GM12878 (cell line): Measurements from ENCODE around the gene MAP3K7CL. TPM values are rescaled to one million over a fixed set of nuclear protein-coding genes. Genes with fewer than 3 reads are reported as not detected.

Source experiments
- ATAC-seq: fragments of 200-7000 bp; cut with Tn5 transposase; 3 replicates; pipeline ENCODE4 v1.9.1; 2020; ENCODE audit warnings: mild to moderate bottlenecking, moderate library complexity
- BruUV-seq: library from RNA; stranded (reverse); fragments of 400-500 nt; replicated peaks from 2 replicates; lab custom pipeline; 2021; lab: Mats Ljungman, UMichigan
- CTCF ChIA-PET: fragments of 300-600 bp; sonication (Branson Sonifier 250); formaldehyde crosslinking; extraction: SDS; loops from one replicate; lab custom pipeline; 2021; ENCODE audit warnings: inconsistent platforms; lab: Yijun Ruan, JAX
- POLR2A ChIA-PET: fragments of 350-600 bp; formaldehyde crosslinking; extraction: SDS; loops from one replicate; lab custom pipeline; 2021; ENCODE audit warnings: inconsistent platforms; lab: Charles Lee
- RAD21 ChIA-PET: fragments of 300-600 bp; sonication (Branson Sonifier 250); formaldehyde crosslinking; loops from one replicate; lab custom pipeline; 2023; ENCODE audit warnings: antibody characterized with exemption; ENCODE audit not compliant: unreplicated experiment; lab: Charles Lee
- SMC1A ChIA-PET: fragments of 300-600 bp; sonication (Branson Sonifier 250); formaldehyde crosslinking; loops from one replicate; lab custom pipeline; 2023; ENCODE audit not compliant: unreplicated experiment, uncharacterized antibody; lab: Charles Lee
- DNase-seq: peaks from one replicate; pipeline ENCODE4 v3.0.0-alpha.2; 2011; ENCODE audit warnings: low read depth, low spot score
- FAIRE-seq: peaks from 3 replicates; lab custom pipeline; 2011; peaks lifted over from hg19 to GRCh38; lab: Jason Lieb, UNC
- H2AFZ ChIP-seq: 2 replicates; pipeline ENCODE4 v1.6.0; 2011; ENCODE audit warnings: low read depth, low read length, control low read depth; ENCODE audit not compliant: control insufficient read depth
- H3K27ac ChIP-seq: 2 replicates; pipeline ENCODE4 v1.5.1; 2011; ENCODE audit warnings: control low read depth; ENCODE audit not compliant: control insufficient read depth, insufficient read depth
- H3K27me3 ChIP-seq, 2 experiments: replicated peaks in 1 of 2; 2 replicates each; pipeline versions ENCODE4 v1.6.0 to v1.6.1; 2011; ENCODE audit warnings: low read length in 1 of 2; ENCODE audit not compliant: control insufficient read depth in 2 of 2, insufficient read depth in 2 of 2
- H3K36me3 ChIP-seq, 2 experiments: 2 replicates each; pipeline ENCODE4 v1.5.1; 2011; ENCODE audit warnings: low read length in 1 of 2; ENCODE audit not compliant: control insufficient read depth in 2 of 2, insufficient read depth in 2 of 2
- H3K4me1 ChIP-seq: 2 replicates; pipeline ENCODE4 v1.6.1; 2011; ENCODE audit warnings: mild to moderate bottlenecking, low read length, moderate library complexity, mixed read lengths; ENCODE audit not compliant: control insufficient read depth, insufficient read depth
- H3K4me2 ChIP-seq: 2 replicates; pipeline ENCODE4 v1.6.0; 2011; ENCODE audit warnings: control low read depth; ENCODE audit not compliant: control insufficient read depth, insufficient read depth
- H3K4me3 ChIP-seq: fragments of 200-600 bp; sonication (generic); 2 replicates; pipeline ENCODE4 v1.5.1; 2016
- H3K79me2 ChIP-seq: 2 replicates; pipeline ENCODE4 v1.6.0; 2011; ENCODE audit warnings: low read length; ENCODE audit not compliant: control insufficient read depth, insufficient read depth
- H3K9ac ChIP-seq: 2 replicates; pipeline ENCODE4 v1.8.0; 2011; ENCODE audit warnings: low read length, control low read depth, mixed read lengths; ENCODE audit not compliant: control insufficient read depth, insufficient read depth
- H3K9me3 ChIP-seq: replicated peaks from 3 replicates; pipeline ENCODE4 v1.5.1; 2011; ENCODE audit warnings: mild to moderate bottlenecking, low read length; ENCODE audit not compliant: control insufficient read depth, insufficient read depth
- H4K20me1 ChIP-seq: 2 replicates; pipeline ENCODE4 v1.6.0; 2011; ENCODE audit not compliant: control insufficient read depth, insufficient read depth
- ESRRA ChIP-seq: IDR thresholded peaks from 2 replicates; pipeline ENCODE4 v1.6.1; 2012; ENCODE audit warnings: mild to moderate bottlenecking, low read length, improper control_type of control experiment
- KDM1A ChIP-seq: fragments of 200-600 bp; sonication (generic); IDR thresholded peaks from 2 replicates; pipeline ENCODE4 v1.6.1; 2016; ENCODE audit warnings: borderline replicate concordance
- NFYA ChIP-seq: IDR thresholded peaks from 2 replicates; pipeline ENCODE4 v1.6.1; 2011; ENCODE audit warnings: low read depth, mild to moderate bottlenecking, low read length, improper control_type of control experiment, borderline replicate concordance
- NFYB ChIP-seq: IDR thresholded peaks from 2 replicates; pipeline ENCODE4 v1.6.1; 2011; ENCODE audit warnings: low read depth, mild to moderate bottlenecking, low read length, improper control_type of control experiment, moderate library complexity; ENCODE audit not compliant: insufficient read depth
- POU2F2 ChIP-seq: IDR thresholded peaks from 3 replicates; pipeline ENCODE4 v1.6.1; 2011; ENCODE audit warnings: low read depth, mild to moderate bottlenecking, low read length, borderline replicate concordance
- SIN3A ChIP-seq: IDR thresholded peaks from 2 replicates; pipeline ENCODE4 v1.6.1; 2012; ENCODE audit warnings: low read depth, low read length, improper control_type of control experiment
- SREBF2 ChIP-seq: IDR thresholded peaks from 2 replicates; pipeline ENCODE4 v1.6.1; 2012; ENCODE audit warnings: mild to moderate bottlenecking, low read length
- TCF12 ChIP-seq: IDR thresholded peaks from 2 replicates; pipeline ENCODE4 v1.6.1; 2011; ENCODE audit warnings: low read depth, mild to moderate bottlenecking, low read length
- WGBS: methylation state at CpG from one replicate; pipeline ENCODE4 v1.1.6; 2016; ENCODE audit warnings: low lambda C conversion rate; ENCODE audit not compliant: insufficient replicate concordance, insufficient coverage; ENCODE audit errors: missing lambda C conversion rate; 5-methylcytosine and 5-hydroxymethylcytosine counted together
- in situ Hi-C: fragments of 300-500 bp; cut with MboI; formaldehyde crosslinking; loops from 9 replicates; pipeline ENCODE4 v1.14.3; 2018; ENCODE audit warnings: mixed read lengths
- intact Hi-C: fragments of 100-400 bp; cut with micrococcal nuclease; formaldehyde crosslinking; loops from one replicate; pipeline ENCODE4 v1.14.2; 2022; ENCODE audit not compliant: unreplicated experiment
- polyA plus RNA-seq, 11 experiments: library from polyadenylated mRNA; depleted of rRNA in 4 of 11; unstranded in 6 of 11; stranded (reverse) in 5 of 11; fragments of >200 nt; fragmentation: Nextera tagmentation in 4 of 11; fragmentation: Illumina TruSeq in 1 of 11; extraction: Ambion mirVana in 4 of 11; extraction: Trizol in 1 of 11; gene quantifications; 1 replicate in 1 of 11; 2 replicates in 10 of 11; pipeline versions ENCODE4 v1.2.1 to v1.2.3, GENCODE V29; 2011 to 2016; ENCODE audit warnings: inconsistent platforms in 2 of 11, missing spikeins in 2 of 11, low read depth in 1 of 11
- total RNA-seq, 4 experiments: library from RNA; depleted of rRNA in 3 of 4; stranded (reverse); fragments of >200 nt in 3 of 4; fragmentation: Illumina TruSeq in 1 of 4; extraction: Trizol in 1 of 4; gene quantifications; 2 replicates each; pipeline versions ENCODE4 v1.2.1 to v1.2.3, GENCODE V29; 2013 to 2021
- TF ChIP-seq, protein P1 (sequence below): IDR thresholded peaks from 2 replicates; pipeline ENCODE4 v1.6.1; 2012; ENCODE audit warnings: low read depth, low read length, improper control_type of control experiment
- TF ChIP-seq, protein P2 (sequence below): fragments of 150-350 bp; IDR thresholded peaks from 2 replicates; pipeline ENCODE4 v1.6.1; 2014; ENCODE audit warnings: mild to moderate bottlenecking, low read depth, low read length

MAP3K7CL gene
- total and polyA plus RNA-seq, 10 of the 15 experiments (the other 5 are each of a cell fraction or from before 2014, with no cell fraction given): 3.2 to 19.7 (median 6.6) TPM

DNA sequence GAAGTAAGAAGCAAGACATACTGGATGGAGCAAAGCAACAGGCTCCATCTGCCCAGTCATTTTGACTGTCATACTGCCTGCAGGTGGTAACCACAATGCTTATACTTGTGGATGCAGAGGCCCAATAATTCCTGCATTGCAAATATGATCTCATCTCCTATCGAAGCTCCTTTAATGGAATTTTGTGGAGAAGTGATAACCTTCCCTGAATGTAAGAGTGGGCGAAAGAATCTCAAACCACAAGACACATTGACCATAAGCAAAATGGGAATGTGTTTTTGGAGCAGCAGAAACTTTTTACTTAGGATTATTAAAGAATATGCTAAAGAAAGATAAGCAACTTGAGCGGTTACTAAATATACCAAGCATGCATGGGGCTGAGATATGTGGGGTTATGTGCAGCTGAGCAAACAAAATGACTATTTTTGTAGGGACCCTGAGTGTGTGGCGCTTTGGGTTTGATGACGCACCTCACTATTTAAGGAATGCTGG lies 90.9 kb downstream of the MAP3K7CL start:
- Histone ChIP-seq H3K79me2 (no peaks in the 10 kb centered on the region), H3K27me3 (no peaks in the 10 kb centered on the region), H4K20me1 (no peaks in the 10 kb centered on the region), H3K4me3 (no peak overlapping the region), H3K27ac (no peak overlapping the region), H3K4me2 (no peak overlapping the region), H3K4me1 (peaks cover 5% of the 10 kb centered on the region), H3K36me3 (no peaks in the 10 kb centered on the region), H2AFZ (no peak overlapping the region), H3K9ac (no peak overlapping the region), H3K9me3 (peaks cover 7% of the 10 kb centered on the region; the same call in 2 of the 3 replicates)
- in situ Hi-C loops: no loop called here
- ATAC-seq (no peak), FAIRE-seq (no peak), DNase-seq (no peak)
- WGBS: 95% methylated on average over 5 of the region's 5 CpGs
- ChIA-PET POLR2A (no interaction called here), CTCF (interaction anchor here (1.1 kb wide), 1 partner anchor 8 kb away, joined by 3 read pairs; no protein-coding TSS in a partner anchor), RAD21 (no interaction called here), SMC1A (no interaction called here)
- intact Hi-C loops: no loop called here
- no TSS peak for BruUV-seq
- TF ChIP-seq, protein P1, sequence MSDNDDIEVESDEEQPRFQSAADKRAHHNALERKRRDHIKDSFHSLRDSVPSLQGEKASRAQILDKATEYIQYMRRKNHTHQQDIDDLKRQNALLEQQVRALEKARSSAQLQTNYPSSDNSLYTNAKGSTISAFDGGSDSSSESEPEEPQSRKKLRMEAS: no peak
- no peak for TF ChIP-seq SREBF2
- TF ChIP-seq NFYB: no peak
- TF ChIP-seq KDM1A: no peak
- TF ChIP-seq, protein P2, sequence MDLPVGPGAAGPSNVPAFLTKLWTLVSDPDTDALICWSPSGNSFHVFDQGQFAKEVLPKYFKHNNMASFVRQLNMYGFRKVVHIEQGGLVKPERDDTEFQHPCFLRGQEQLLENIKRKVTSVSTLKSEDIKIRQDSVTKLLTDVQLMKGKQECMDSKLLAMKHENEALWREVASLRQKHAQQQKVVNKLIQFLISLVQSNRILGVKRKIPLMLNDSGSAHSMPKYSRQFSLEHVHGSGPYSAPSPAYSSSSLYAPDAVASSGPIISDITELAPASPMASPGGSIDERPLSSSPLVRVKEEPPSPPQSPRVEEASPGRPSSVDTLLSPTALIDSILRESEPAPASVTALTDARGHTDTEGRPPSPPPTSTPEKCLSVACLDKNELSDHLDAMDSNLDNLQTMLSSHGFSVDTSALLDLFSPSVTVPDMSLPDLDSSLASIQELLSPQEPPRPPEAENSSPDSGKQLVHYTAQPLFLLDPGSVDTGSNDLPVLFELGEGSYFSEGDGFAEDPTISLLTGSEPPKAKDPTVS: no peak
- TF ChIP-seq ESRRA: no peak
- no peak for TF ChIP-seq POU2F2
- no peak for TF ChIP-seq SIN3A
- TF ChIP-seq NFYA: no peak
- TF ChIP-seq TCF12: no peak
